Esophagus muscularis mucosa (tissue), 4 donors: ENCODE measurements around the gene TEX35. TPM values are rescaled to one million over a fixed set of nuclear protein-coding genes. Genes with fewer than 3 reads are reported as not detected.

Experiments
- DNase-seq: peaks from one replicate; pipeline ENCODE4 v3.0.0-alpha.2; 2017; ENCODE audit errors: extremely low spot score
- H3K27ac ChIP-seq, 4 donors: fragments of 200-600 bp; sonication (generic); replicated peaks in 1 of 4; 1 replicate in 3 of 4; 2 replicates in 1 of 4; pipeline ENCODE4 v1.5.1; 2016 to 2019; ENCODE audit warnings: mild to moderate bottlenecking in 1 of 4
- H3K27me3 ChIP-seq, 4 donors: fragments of 200-600 bp; sonication (generic); one replicate each; pipeline versions ENCODE4 v1.5.1 to v1.6.0; 2016 to 2019
- H3K36me3 ChIP-seq, 4 donors: fragments of 200-600 bp; sonication (generic); one replicate each; pipeline ENCODE4 v1.5.1; 2016 to 2019
- H3K4me1 ChIP-seq, 4 donors: fragments of 200-600 bp; sonication (generic); one replicate each; pipeline ENCODE4 v1.5.1; 2016 to 2019
- H3K4me3 ChIP-seq, 4 donors: fragments of 200-600 bp; sonication (generic); 1 replicate in 2 of 4; 2 replicates in 2 of 4; pipeline ENCODE4 v1.5.1; 2016 to 2019; ENCODE audit warnings: mild to moderate bottlenecking in 4 of 4, moderate library complexity in 1 of 4
- H3K9me3 ChIP-seq, 4 donors: fragments of 200-600 bp; sonication (generic); 1 replicate in 3 of 4; 2 replicates in 1 of 4; pipeline ENCODE4 v1.5.1; 2016 to 2019
- EP300 ChIP-seq: sonication (generic); formaldehyde crosslinking; IDR thresholded peaks from one replicate; pipeline ENCODE4 v1.6.1; 2017; ENCODE audit warnings: antibody characterized with exemption
- POLR2A ChIP-seq: fragments of 450-650 bp; IDR thresholded peaks from one replicate; pipeline ENCODE4 v1.6.1; 2017; ENCODE audit warnings: antibody characterized with exemption, moderate library complexity, mild to moderate bottlenecking, low read depth
- POLR2AphosphoS5 ChIP-seq, 2 donors: sonication (generic); formaldehyde crosslinking; IDR thresholded peaks; one replicate each; pipeline ENCODE4 v1.6.1; 2017; ENCODE audit warnings: antibody characterized with exemption in 2 of 2
- WGBS: methylation state at CpG from one replicate; pipeline ENCODE4 v1.1.5; 2018; 5-methylcytosine and 5-hydroxymethylcytosine counted together
- intact Hi-C: fragments of 100-400 bp; cut with DNase I; formaldehyde crosslinking; loops from one replicate; pipeline ENCODE4 v1.15.1; 2023
- total RNA-seq, 4 donors: library from RNA; depleted of rRNA; stranded (reverse); fragments of >200 nt; gene quantifications; one replicate each; pipeline versions ENCODE4 v1.1.0 to v1.2.1, GENCODE V29; 2016
- TF ChIP-seq, protein P1 (sequence below), 3 experiments: fragments of 200-600 bp in 2 of 3; fragments of 450-650 bp in 1 of 3; sonication (generic) in 2 of 3; IDR thresholded peaks; one replicate each; pipeline ENCODE4 v1.5.1; 2017 to 2019; ENCODE audit warnings: antibody characterized with exemption in 3 of 3, mild to moderate bottlenecking in 2 of 3, moderate library complexity in 1 of 3

TEX35 gene
- total RNA-seq, 4 donors from 2014 or later = not detected

DNA sequence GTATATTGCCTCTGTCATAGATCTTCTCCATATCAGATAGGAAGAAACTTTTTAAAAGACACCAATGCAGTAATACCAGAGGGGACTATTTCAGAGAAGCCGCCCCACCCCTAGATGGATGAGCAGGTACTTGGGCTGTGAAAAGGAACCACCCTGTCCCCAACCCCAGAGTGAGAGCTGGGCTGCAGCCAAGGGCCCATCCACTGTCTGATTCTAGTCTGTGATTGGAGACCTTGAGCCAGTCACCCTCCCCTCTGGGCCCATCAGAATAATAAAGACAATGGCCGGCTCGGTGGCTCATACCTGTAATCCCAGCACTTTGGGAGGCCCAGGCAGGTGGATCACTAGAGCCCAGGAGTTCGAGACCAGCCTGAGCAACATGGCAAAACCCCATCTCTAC, 21.2 kb upstream of the TEX35 start:
- TF ChIP-seq, protein P1, sequence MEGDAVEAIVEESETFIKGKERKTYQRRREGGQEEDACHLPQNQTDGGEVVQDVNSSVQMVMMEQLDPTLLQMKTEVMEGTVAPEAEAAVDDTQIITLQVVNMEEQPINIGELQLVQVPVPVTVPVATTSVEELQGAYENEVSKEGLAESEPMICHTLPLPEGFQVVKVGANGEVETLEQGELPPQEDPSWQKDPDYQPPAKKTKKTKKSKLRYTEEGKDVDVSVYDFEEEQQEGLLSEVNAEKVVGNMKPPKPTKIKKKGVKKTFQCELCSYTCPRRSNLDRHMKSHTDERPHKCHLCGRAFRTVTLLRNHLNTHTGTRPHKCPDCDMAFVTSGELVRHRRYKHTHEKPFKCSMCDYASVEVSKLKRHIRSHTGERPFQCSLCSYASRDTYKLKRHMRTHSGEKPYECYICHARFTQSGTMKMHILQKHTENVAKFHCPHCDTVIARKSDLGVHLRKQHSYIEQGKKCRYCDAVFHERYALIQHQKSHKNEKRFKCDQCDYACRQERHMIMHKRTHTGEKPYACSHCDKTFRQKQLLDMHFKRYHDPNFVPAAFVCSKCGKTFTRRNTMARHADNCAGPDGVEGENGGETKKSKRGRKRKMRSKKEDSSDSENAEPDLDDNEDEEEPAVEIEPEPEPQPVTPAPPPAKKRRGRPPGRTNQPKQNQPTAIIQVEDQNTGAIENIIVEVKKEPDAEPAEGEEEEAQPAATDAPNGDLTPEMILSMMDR (IDR thresholded peaks at IDR 0.05) = no peak
- no peak for TF ChIP-seq POLR2AphosphoS5 (IDR thresholded peaks at IDR 0.05)
- no peak for TF ChIP-seq EP300
- no peak for TF ChIP-seq POLR2A
- no peak overlapping the region for H3K27ac ChIP-seq
- H3K4me3 ChIP-seq = no peak overlapping the region
- H3K9me3 ChIP-seq = no peaks in the 10 kb centered on the region
- peaks cover 4 to 7% (median 5%) of the 10 kb centered on the region in 4 donors for H3K4me1 ChIP-seq
- no peaks in the 10 kb centered on the region for H3K36me3 ChIP-seq
- 93% methylated on average over 4 of the region's 4 CpGs for WGBS
- peaks cover 0 to 16% (median 0%) of the 10 kb centered on the region in 4 donors for H3K27me3 ChIP-seq
- no peak for DNase-seq
- intact Hi-C loops = no loop called here

- no peak for DNase-seq
- peaks cover 0 to 10% (median 0%) of the 10 kb centered on the region in 4 donors for H3K27me3 ChIP-seq
- H3K36me3 ChIP-seq = no peaks in the 10 kb centered on the region
- peaks cover 0 to 1% (median 0%) of the 10 kb centered on the region in 4 donors for H3K4me1 ChIP-seq
- 92% methylated on average over 11 of the region's 11 CpGs for WGBS
- no peaks in the 10 kb centered on the region for H3K9me3 ChIP-seq
- TF ChIP-seq EP300 = no peak
- TF ChIP-seq, protein P1 (IDR thresholded peaks at IDR 0.05) = no peak
- TF ChIP-seq POLR2A = no peak
- no peak for TF ChIP-seq POLR2AphosphoS5 (IDR thresholded peaks at IDR 0.05)
- intact Hi-C loops = no loop called here
- H3K27ac ChIP-seq = no peak overlapping the region
- no peak overlapping the region for H3K4me3 ChIP-seq
Observed at GRCh38 chr1:178492341-178492740, 20.6 kb upstream of the TEX35 start.

- Histone ChIP-seq H3K27me3 (peaks cover 0 to 2% (median 0%) of the 10 kb centered on the region in 4 donors), H3K27ac (no peak overlapping the region), H3K36me3 (no peaks in the 10 kb centered on the region), H3K4me1 (no peaks in the 10 kb centered on the region), H3K4me3 (no peak overlapping the region), H3K9me3 (no peaks in the 10 kb centered on the region)
- intact Hi-C loops = no loop called here
- TF ChIP-seq, protein P1 (IDR thresholded peaks at IDR 0.05) = no peak
- 90% methylated on average over 15 of the region's 16 CpGs for WGBS
- DNase-seq = no peak
Observed at GRCh38 chr1:178493301-178493741, 19.6 kb upstream of the TEX35 start.

DNA sequence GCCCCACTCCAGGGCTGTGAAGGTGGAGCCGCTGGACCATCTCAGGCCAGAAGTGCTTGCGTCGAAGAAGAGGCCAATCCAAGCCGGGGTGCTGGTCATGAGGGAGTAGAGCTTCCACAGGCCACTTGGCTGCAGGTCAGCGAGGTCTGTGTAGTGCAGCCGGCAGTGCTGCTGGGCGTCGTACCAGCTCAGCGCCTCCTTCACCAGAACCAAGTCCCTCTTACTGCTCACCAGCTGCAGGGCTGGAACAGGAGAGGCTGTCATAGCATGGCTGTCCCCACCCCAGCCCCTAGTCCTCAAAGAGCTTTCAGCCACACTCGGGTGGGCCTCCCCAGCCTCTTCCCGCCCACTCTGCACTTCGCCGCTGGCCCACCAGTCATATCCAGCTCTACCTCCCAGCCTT, 18.3 kb upstream of the TEX35 start:
- intact Hi-C loops = no loop called here
- Histone ChIP-seq H3K4me3 (no peak overlapping the region), H3K9me3 (no peaks in the 10 kb centered on the region), H3K27ac (no peak overlapping the region), H3K27me3 (no peaks in the 10 kb centered on the region), H3K36me3 (no peaks in the 10 kb centered on the region), H3K4me1 (no peaks in the 10 kb centered on the region)
- no peak for DNase-seq
- 97% methylated on average over 10 of the region's 13 CpGs for WGBS
- TF ChIP-seq POLR2AphosphoS5 (IDR thresholded peaks at IDR 0.05) = no peak
- TF ChIP-seq, protein P1 (IDR thresholded peaks at IDR 0.05) = no peak
- no peak for TF ChIP-seq EP300
- no peak for TF ChIP-seq POLR2A

DNA sequence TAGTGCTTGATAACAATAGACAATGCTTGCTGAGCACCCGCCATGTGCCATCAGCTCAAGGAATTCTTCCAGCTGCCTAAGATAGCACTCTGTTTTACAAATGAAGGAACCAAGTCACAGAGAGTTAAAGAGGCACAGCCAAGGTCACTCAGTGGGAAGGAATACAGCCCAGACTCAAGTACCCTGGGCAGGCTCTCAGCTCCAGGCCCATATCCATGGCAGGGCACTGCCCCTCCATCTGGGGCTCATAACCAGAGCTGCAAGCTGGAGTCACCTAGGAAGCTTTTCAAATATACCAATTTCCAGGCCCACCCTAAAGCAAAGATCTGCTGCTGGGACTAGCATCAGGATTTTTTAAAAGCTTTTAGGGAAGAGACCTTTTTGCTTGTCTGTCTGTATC, 17.8 kb upstream of the TEX35 start:
- no peak overlapping the region for H3K4me3 ChIP-seq
- H3K9me3 ChIP-seq = no peaks in the 10 kb centered on the region
- no peaks in the 10 kb centered on the region for H3K36me3 ChIP-seq
- H3K4me1 ChIP-seq = no peaks in the 10 kb centered on the region
- no peak overlapping the region for H3K27ac ChIP-seq
- no peak for DNase-seq
- no peaks in the 10 kb centered on the region for H3K27me3 ChIP-seq
- intact Hi-C loops = no loop called here
- WGBS = 100% methylated on average over 1 of the region's 1 CpG
- no peak for TF ChIP-seq EP300
- no peak for TF ChIP-seq POLR2A
